ENCODE results near the gene WSB2. TPM values are rescaled to one million over a fixed set of nuclear protein-coding genes. Genes with fewer than 3 reads are reported as not detected.
"Not testable (repeated sequence)": the region's sequence is repeated elsewhere in the genome, so short reads cannot be mapped to it uniquely, and the experiment has no call there.

Gene WSB2
- total RNA-seq, 8 experiments from 2014 or later: 46.4 to 143 (median 81.9) TPM

DNA sequence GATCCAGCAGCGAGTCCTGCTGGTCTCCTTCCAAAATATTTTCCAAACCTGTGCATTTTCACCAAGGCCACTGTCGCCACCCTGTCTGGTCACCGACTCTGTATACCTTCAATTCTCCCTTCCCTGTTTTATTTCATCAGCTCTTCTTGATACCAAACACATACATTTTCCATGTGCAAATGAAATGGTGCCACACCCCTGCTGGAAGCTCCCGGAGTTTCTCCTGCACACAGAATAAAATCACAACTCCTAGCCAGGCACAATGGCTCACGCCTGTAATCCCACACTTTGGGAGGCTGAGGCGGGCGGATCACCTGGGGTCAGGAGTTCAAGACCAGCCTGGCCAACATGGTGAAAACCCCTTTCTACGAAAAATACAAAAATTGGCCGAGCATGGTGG lies 28.8 kb upstream of the WSB2 start:
- Histone ChIP-seq H3K4me1 (replicated peaks in 1 of 2) (no peaks in the 10 kb centered on the region), H3K4me3 (no peak overlapping the region), H3K27ac (no peak overlapping the region)
- peak in 3 of 8 experiments; percentile 47 to 86 (median 61) for ATAC-seq (replicated peaks in 6 of 8)
- in situ Hi-C loops (cut with MboI; ENCODE audit: low pct_unique_long_range_greater_than_20kb in 2 of 9, low sequenced_read_pairs in 9 of 9, unreplicated experiment in 9 of 9): no loop called here
- 0 to 100% (median 85%) methylated on average over 1 to 7 of the region's 9 CpGs; no CpG with 5 or more reads in 1 of the 10 experiments for WGBS, 10 experiments

DNA sequence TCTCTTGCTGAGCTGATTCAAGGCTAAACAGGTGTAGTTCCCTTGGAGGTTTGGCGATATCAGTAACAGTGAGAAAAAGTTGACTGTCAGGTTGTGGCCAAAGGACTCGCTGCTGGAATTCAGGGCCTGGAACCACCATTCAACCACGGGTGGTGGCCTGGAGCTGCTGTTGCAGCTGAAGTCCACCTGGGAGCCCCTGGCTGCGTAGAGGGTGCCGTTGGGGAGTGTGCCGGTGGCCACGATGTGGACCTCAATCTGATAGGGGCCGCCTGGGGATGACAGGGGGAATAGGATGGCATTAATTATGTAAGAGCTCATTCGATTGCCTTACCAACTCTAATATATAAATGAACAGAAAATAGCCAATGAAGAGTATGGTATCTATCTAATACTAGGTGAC lies 21.2 kb upstream of the WSB2 start:
- H3K4me1 ChIP-seq (replicated peaks in 1 of 2): no peaks in the 10 kb centered on the region
- ATAC-seq (replicated peaks in 6 of 8): no peak
- in situ Hi-C loops (cut with MboI; ENCODE audit: low pct_unique_long_range_greater_than_20kb in 2 of 9, low sequenced_read_pairs in 9 of 9, unreplicated experiment in 9 of 9): no loop called here
- WGBS, 10 experiments: 79 to 100% (median 85%) methylated on average over 1 to 9 of the region's 9 CpGs; no CpG with 5 or more reads in 2 of the 10 experiments
- H3K27ac ChIP-seq: no peak overlapping the region
- no peak overlapping the region for H3K4me3 ChIP-seq

DNA sequence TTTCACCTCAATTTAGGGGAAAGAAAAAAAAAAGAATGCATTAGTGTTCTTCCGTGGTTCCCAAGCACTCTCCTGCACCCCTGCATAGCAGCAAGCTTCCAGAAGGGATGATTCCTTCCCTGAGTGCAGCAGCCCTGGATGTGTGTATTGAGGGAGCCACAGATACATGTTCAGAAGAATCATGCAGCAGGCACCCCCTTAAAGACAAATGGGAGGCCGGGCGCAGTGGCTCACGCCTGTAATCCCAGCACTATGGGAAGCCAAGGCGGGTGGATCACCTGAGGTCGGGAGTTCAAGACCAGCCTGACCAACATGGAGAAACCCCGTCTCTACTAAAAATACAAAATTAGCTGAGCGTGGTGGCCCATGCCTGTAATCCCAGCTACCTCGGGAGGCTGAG lies 20.5 kb upstream of the WSB2 start:
- H3K4me3 ChIP-seq; ATAC-seq (replicated peaks in 6 of 8); H3K27ac ChIP-seq; H3K4me1 ChIP-seq (replicated peaks in 1 of 2); in situ Hi-C loops (cut with MboI; ENCODE audit: low pct_unique_long_range_greater_than_20kb in 2 of 9, low sequenced_read_pairs in 9 of 9, unreplicated experiment in 9 of 9): not testable (repeated sequence)
- 93 to 100% (median 100%) methylated on average over 1 to 9 of the region's 9 CpGs; no CpG with 5 or more reads in 4 of the 10 experiments for WGBS, 10 experiments

DNA sequence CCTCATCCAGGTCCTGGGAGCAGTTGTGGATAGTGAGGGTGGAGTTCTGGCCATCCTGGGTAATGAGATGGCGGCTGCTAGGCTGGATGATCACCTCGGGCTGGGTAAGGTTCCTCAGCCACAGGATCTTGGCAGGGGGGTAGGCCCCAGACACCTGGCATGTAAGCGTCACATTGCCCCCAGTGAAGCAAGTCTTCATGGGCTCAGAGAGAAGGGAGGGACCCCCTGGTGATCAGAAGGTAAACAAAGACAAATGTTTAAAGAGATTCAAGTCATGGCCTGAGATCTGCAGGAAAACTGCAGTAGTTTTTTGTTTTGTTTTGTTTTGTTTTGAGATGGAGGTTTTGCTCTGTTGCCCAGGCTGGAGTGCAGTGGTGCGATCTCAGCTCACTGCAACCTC lies 12.8 kb upstream of the WSB2 start:
- Histone ChIP-seq H3K27ac (no peak overlapping the region), H3K4me1 (replicated peaks in 1 of 2) (peaks cover 0 to 5% of the 10 kb centered on the region in 2 donors), H3K4me3 (no peak overlapping the region)
- no peak for ATAC-seq (replicated peaks in 6 of 8)
- WGBS, 10 experiments: 86 to 100% (median 100%) methylated on average over 1 to 2 of the region's 4 CpGs; no CpG with 5 or more reads in 5 of the 10 experiments
- in situ Hi-C loops (cut with MboI; ENCODE audit: low pct_unique_long_range_greater_than_20kb in 2 of 9, low sequenced_read_pairs in 9 of 9, unreplicated experiment in 9 of 9): no loop called here

DNA sequence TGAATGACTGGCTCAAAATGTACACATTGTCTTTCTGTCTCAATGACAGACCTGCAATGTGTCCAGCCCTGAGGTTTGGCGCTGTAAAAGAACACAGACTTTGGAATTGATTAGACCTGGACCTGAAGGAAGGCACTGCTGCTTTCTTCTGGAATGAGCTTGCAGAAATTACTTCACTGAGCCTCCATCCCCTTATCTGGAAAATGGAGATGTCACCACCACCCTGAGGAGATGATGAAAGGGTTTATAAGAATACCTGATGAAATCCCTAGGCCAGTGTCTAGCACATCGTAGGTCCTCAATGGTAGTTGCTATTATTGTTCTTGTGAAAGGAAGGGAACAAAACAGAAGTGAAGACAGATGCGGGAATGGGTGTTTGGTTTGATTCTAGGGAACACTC lies 9.7 kb upstream of the WSB2 start:
- H3K4me3 ChIP-seq: no peak overlapping the region
- peak in 5 of 8 experiments; percentile 23 to 65 (median 33) for ATAC-seq (replicated peaks in 6 of 8)
- H3K27ac ChIP-seq: no peak overlapping the region
- H3K4me1 ChIP-seq (replicated peaks in 1 of 2): peaks cover 0 to 5% of the 10 kb centered on the region in 2 donors
- in situ Hi-C loops (cut with MboI; ENCODE audit: low pct_unique_long_range_greater_than_20kb in 2 of 9, low sequenced_read_pairs in 9 of 9, unreplicated experiment in 9 of 9): no loop called here
- WGBS, 10 experiments: 64 to 100% (median 83%) methylated on average over 1 to 3 of the region's 3 CpGs; no CpG with 5 or more reads in 1 of the 10 experiments

DNA sequence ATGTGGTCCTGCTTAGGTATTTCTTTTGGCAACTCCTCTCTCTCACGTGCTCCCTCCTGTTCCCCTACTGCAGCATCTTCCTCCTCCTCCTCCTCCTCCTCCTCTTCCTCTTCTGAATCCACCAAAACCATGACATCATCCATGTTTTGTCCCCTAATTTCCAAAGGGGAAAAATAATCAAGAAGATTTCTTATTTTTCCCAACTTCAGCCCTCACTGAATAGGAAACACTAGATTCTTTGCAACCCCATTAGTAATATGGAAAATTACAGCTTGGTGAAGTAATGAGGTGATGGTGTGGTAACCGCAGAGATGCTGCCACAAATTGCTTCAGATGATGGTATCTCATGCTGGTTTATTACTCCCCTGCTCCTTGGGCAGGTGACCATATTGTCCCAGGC lies 7.5 kb upstream of the WSB2 start:
- Histone ChIP-seq H3K27ac (no peak overlapping the region), H3K4me3 (no peak overlapping the region), H3K4me1 (replicated peaks in 1 of 2) (peaks cover 5 to 8% of the 10 kb centered on the region in 2 donors)
- 75 to 100% (median 86%) methylated on average over 1 to 2 of the region's 2 CpGs; no CpG with 5 or more reads in 3 of the 10 experiments for WGBS, 10 experiments
- no peak for ATAC-seq (replicated peaks in 6 of 8)
- in situ Hi-C loops (cut with MboI; ENCODE audit: low pct_unique_long_range_greater_than_20kb in 2 of 9, low sequenced_read_pairs in 9 of 9, unreplicated experiment in 9 of 9): no loop called here

DNA sequence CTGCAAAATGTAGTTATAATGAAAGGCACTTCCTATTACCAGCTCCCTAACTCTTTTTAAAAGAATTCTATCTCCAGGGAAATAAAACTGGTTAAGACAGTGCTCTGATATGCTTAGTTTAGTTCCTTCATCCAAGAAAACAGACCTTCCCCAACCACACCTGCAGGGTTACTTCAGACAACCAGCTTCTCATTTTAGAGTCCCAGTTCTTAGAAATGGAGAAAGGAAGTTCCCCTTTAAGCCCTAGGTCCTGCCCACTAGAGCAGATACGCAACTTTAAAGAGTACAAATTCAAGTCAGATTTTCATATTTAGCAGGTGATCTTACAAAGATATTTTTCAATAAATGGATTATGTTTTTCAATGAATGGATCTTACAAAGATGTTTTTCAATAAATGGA lies 4.4 kb upstream of the WSB2 start:
- in situ Hi-C loops (cut with MboI; ENCODE audit: low pct_unique_long_range_greater_than_20kb in 2 of 9, low sequenced_read_pairs in 9 of 9, unreplicated experiment in 9 of 9): no loop called here
- Histone ChIP-seq H3K4me1 (replicated peaks in 1 of 2) (peaks cover 8 to 12% of the 10 kb centered on the region in 2 donors), H3K4me3 (no peak overlapping the region), H3K27ac (no peak overlapping the region)
- 100% methylated on average over 1 of the region's 1 CpG; no CpG with 5 or more reads in 5 of the 10 experiments for WGBS, 10 experiments
- ATAC-seq (replicated peaks in 6 of 8): no peak

DNA sequence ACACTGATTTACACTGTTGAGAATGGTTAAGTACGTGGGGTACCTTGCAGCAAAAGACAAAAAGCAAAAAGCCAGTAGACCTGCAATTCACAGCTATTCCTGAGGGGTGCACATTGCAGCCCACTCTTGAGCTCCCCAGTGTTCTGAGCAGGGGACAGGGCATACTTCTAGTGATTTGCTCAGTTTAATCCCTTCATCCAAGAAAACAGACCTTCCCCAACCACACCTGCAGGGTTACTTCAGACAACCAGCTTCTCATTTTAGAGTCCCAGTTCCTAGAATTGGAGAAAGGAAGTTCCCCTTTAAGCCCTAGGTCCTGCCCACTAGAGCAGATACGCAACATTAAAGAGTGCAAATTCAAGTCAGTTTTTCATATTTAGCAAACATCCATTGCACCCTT lies 3.6 kb upstream of the WSB2 start:
- H3K4me1 ChIP-seq (replicated peaks in 1 of 2): peaks cover 8 to 12% of the 10 kb centered on the region in 2 donors
- WGBS, 10 experiments: 21 to 100% (median 66%) methylated on average over 1 to 2 of the region's 2 CpGs; no CpG with 5 or more reads in 2 of the 10 experiments
- no peak overlapping the region for H3K4me3 ChIP-seq
- ATAC-seq (replicated peaks in 6 of 8): peak in 1 of 8 experiments; percentile 7
- H3K27ac ChIP-seq: no peak overlapping the region
- in situ Hi-C loops (cut with MboI; ENCODE audit: low pct_unique_long_range_greater_than_20kb in 2 of 9, low sequenced_read_pairs in 9 of 9, unreplicated experiment in 9 of 9): no loop called here

DNA sequence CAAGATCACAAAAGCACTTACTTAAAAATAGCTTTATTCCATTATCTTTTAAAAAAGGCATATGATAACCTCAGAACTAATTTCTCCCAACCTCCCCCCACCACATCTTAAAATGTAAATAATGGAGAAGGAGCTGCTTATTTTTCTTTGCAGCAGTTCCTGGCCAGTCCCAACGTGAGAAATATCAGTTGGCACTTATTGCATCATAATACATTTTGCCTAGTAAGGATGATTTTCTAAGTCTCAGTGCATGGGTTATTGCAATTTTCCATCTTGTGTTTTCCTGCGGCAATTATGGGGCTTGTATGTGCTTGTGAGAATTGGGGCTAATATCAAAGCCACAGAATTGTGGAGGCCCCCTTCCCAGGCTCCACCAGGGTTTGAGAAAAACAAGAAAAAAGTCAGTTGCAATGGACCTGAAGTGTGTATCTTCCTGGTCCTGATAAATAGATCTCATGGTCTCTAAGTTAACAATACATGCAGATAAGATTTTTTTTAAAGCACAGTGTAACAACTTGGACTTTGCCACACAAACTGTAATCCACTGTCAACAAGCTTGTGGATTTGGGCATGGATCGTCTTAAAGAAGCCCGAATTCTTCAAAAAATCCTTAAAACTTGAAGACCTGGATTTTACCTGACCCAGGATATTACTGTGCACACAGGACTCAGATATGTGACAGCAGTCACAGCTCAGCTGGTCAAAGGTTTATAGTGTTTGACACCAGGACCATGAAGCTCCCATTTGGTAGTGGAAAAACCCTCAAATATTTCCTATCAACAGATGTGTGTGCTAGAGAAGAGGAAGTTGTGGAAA lies 2.8 kb upstream of the WSB2 start:
- ATAC-seq (replicated peaks in 6 of 8): no peak
- Histone ChIP-seq H3K27ac (no peak overlapping the region), H3K4me1 (replicated peaks in 1 of 2) (peaks cover 8 to 12% of the 10 kb centered on the region in 2 donors), H3K4me3 (peak overlapping the region in 2 of 5 donors; percentile 78 to 89)
- WGBS, 10 experiments: 0 to 100% (median 72%) methylated on average over 1 to 4 of the region's 4 CpGs
- in situ Hi-C loops (cut with MboI; ENCODE audit: low pct_unique_long_range_greater_than_20kb in 2 of 9, low sequenced_read_pairs in 9 of 9, unreplicated experiment in 9 of 9): no loop called here

DNA sequence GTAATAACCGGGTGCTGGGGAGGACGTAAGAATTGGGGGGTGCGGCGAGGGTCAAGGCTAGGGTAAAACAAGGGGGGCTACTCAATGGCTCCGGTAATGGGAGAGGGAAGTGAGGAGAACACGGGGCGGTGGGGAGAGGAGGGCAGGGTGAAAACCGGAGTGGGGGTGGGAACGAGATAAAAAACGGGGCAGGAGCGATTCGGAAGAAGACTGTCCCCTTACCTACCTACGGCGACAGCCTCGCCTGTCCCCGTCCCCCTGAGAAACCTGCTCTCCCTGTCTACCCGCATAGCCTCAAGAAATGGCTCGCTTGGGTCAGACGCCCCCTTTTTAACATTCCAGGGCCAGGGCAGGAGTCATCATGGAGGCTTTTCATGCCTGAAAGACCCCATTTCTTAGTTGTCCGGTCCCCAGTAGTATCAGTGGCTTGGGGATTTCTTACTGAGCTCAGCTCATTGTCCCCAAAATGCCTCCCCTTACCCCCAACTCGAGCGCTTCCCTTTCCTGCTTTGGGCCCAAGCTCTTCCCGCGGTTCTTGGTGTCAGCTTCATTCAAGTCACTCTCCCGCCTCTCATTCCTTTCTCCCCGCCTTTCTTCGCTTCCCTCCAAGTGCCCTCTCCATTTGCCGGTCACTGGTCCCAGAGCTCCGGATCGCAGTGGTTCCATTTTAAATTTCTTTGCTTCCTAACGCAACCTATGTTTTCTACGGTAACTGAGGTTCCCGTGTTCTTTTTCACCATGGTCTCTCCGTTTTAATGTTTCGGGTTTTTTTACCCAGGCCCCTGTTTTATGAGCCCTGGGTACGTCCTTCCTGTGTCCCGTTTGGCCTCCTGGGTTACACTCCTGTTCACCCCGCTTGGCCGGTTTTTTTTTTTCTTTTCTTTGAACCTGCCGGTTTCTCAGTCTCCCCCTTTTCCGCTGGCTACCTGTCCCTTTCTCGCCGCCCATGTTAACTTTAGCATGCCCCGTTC lies 1.2 kb upstream of the WSB2 start:
- H3K27ac ChIP-seq: peak overlapping the region; percentile 59 to 82
- in situ Hi-C loops (cut with MboI; ENCODE audit: low pct_unique_long_range_greater_than_20kb in 2 of 9, low sequenced_read_pairs in 9 of 9, unreplicated experiment in 9 of 9): no loop called here
- peak; percentile 13 to 39 (median 28) for ATAC-seq (replicated peaks in 6 of 8)
- H3K4me1 ChIP-seq (replicated peaks in 1 of 2): peaks cover 8 to 12% of the 10 kb centered on the region in 2 donors
- WGBS, 10 experiments: 1 to 42% (median 8%) methylated on average over 3 to 23 of the region's 44 CpGs
- peak overlapping the region; percentile 57 to 89 (median 78) for H3K4me3 ChIP-seq

DNA sequence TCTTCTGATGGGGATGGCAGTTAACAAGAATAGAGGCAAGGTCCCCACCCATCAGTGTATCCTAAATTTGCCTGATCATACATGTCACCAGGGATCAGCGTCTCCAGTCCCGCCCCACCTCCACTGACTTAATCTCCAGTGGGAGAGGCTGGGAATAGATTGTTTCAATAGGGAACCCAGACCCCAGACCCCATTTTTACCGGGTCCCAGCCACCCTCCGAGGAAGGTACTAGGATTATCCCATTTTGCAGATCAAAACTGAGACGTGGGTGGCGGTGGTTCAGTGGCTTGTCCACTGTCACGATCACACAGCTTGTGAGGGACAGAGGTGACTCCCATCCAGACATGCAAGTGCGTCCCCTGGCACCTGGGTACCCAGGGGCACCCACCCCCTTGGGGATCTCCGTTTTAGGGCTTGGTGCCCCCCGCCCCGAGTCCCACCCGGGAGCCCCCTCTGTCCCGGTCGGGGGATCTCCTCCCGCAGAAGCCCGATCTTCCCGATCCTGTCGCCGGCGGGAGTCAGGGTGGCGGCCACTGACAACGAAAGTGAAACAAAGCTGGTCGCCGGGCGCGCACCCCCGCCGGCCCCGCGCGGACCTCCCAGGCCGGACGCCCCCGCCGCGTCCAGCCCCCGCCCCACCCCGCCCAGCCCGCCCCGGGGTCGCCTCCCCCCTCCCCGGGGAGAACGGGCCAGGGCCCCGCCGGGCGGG lies 523 bp downstream of the WSB2 start:
- H3K27ac ChIP-seq: peak overlapping the region; percentile 59 to 82
- peak; percentile 29 to 61 (median 46) for ATAC-seq (replicated peaks in 6 of 8)

More for the DNA sequence above, 523 bp downstream of the WSB2 start:
- WGBS, 10 experiments: 0% methylated on average over 2 of the region's 46 CpGs; no CpG with 5 or more reads in 7 of the 10 experiments
- peak overlapping the region; percentile 57 to 89 (median 78) for H3K4me3 ChIP-seq
- H3K4me1 ChIP-seq (replicated peaks in 1 of 2): peaks cover 8 to 12% of the 10 kb centered on the region in 2 donors
- in situ Hi-C loops (cut with MboI; ENCODE audit: low pct_unique_long_range_greater_than_20kb in 2 of 9, low sequenced_read_pairs in 9 of 9, unreplicated experiment in 9 of 9): no loop called here
